Stimulated activated CD4-positive, alpha-beta T cell treated with anti-CD3 and anti-CD28 coated beads, Interleukin-4, amount 100 ng/mL, for 1 hour (primary cell): ENCODE data around the gene TMEM130.

Source experiments
- DNase-seq: peaks from one replicate; pipeline ENCODE4 v3.0.0-alpha.2; 2020

Gene TMEM130

DNA sequence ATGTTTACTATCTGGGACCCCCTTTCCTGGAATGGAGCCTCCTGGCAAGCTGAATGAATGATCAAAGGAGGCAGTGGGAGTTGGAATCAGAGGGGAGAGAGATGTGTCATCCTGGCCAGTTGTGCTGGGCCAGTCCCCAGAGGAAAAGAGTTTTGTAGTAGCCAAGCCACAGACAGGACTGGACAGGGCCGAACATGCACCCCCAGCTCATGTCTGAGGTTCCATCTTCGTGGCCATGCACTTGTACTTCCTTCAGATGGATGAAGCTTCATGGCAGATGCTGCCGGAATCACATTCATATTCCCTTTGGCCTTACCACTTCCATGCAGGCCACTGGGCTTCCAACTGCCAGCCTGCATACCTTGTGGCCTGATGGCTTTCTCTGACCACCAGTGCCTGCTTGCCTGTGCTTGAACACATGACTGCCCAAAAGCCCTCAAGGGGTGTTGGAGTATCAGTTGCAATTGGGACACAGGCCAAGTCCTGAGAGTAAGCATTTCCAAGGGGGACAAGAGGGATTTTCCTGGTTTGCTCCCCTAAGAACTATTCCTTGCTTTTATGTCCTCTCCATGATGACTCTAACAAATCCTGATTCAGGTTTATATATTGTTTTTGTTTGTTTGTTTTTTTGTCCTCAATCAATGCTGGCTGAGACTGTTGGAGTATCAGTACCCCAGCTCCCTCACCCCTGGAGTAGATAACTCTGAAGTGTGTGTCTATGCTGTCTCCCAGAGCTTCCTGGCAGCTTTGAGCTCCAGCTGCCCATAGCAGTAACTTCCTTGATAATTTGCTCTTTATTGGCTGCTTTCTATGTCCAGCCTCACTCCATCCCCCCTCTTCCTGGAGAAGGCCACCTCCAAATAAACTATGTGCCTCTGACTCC lies 63.6 kb downstream of the TMEM130 start:
- no peak for DNase-seq

DNA sequence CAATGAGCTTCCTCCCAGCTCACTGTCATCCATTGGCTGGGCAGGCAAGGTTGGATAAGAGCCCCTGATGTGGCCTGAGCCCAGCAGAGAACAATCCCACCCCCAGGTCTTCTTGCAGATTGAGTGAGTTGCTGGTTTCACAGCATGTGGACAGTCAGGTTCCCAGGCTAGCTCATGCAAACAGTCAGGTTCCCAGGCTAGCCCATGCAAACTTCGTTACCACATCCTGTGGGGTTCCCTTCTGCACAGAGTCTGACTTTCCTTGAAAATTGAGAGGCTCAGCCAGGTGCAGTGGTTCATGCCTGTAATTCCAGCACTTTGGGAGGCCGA lies 67.1 kb downstream of the TMEM130 start:
- DNase-seq, result no peak

GRCh38 chr7:98802088-98802780 lies 67.6 kb downstream of the TMEM130 start:
- DNase-seq, result peak; percentile 22

- DNase-seq, result no peak
Observed at GRCh38 chr7:98800996-98801395, 68.8 kb downstream of the TMEM130 start.

DNA sequence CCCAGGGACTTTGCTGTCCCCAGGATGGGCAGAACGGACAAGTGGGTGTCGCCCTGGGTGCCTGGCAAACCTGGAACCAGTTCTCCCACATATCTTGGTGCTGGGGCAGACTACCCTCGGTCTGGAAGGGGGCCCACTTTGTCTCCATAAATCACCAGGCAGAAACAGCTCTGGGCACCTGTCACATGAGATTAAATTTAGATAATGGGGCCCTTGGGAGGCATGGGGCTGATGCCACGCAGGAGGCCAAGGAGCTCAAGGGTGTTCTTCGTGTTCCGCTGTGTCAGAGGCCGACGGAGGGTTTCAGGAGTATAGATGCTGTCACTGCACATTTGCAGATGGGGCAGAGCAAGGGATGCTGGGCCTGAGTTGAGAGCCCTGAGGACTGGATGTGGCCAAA lies 72.7 kb downstream of the TMEM130 start:
- no peak for DNase-seq
